Peyer's patch (tissue), 4 donors: ENCODE data around the gene TRPM8.

ENCODE experiments used
- POLR2A ChIP-seq, 2 donors: fragments of 450-650 bp; IDR thresholded peaks; one replicate each; pipeline ENCODE4 v1.5.1; 2017; ENCODE audit warnings: antibody characterized with exemption in 2 of 2, mild to moderate bottlenecking in 2 of 2, moderate library complexity in 2 of 2
- TF ChIP-seq, protein P1 (sequence below), 6 experiments: fragments of 450-650 bp in 4 of 6; fragments of 200-600 bp in 2 of 6; sonication (generic) in 1 of 6; IDR thresholded peaks; one replicate each; pipeline ENCODE4 v1.5.1; 2017 to 2019; ENCODE audit warnings: antibody characterized with exemption in 6 of 6, mild to moderate bottlenecking in 3 of 6, moderate library complexity in 1 of 6

DNA sequence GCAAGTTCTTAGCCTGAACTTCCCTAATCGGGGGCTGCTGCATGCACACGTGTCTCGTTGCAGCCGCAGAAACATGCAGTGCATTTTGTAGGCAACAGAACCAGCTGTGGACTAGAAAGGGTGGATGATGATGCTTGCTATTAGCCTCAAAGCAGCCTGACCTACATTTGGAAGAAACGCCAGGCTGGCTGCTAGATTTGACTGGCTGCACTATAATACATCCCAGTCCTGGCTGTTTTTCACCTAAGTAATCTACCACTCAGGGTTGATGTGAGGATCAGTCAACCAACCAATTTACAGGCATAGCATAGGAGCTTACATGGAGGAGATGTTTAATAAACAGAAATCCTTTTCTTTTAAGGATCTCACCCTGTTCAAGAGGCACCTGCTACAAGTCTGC, 77.0 kb downstream of the TRPM8 start:
- TF ChIP-seq, protein P1, sequence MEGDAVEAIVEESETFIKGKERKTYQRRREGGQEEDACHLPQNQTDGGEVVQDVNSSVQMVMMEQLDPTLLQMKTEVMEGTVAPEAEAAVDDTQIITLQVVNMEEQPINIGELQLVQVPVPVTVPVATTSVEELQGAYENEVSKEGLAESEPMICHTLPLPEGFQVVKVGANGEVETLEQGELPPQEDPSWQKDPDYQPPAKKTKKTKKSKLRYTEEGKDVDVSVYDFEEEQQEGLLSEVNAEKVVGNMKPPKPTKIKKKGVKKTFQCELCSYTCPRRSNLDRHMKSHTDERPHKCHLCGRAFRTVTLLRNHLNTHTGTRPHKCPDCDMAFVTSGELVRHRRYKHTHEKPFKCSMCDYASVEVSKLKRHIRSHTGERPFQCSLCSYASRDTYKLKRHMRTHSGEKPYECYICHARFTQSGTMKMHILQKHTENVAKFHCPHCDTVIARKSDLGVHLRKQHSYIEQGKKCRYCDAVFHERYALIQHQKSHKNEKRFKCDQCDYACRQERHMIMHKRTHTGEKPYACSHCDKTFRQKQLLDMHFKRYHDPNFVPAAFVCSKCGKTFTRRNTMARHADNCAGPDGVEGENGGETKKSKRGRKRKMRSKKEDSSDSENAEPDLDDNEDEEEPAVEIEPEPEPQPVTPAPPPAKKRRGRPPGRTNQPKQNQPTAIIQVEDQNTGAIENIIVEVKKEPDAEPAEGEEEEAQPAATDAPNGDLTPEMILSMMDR (IDR thresholded peaks at IDR 0.05) = no peak
- no peak for TF ChIP-seq POLR2A (IDR thresholded peaks at IDR 0.05)
